Cerebellar nuclear complex (tissue), 1 donor: Measurements from ENCODE around the gene TMTC2.
A peak's percentile ranks its signal among the peaks of the same experiment; 100 is the strongest.
"Not testable (repeated sequence)": the region's sequence is repeated elsewhere in the genome, so short reads cannot be mapped to it uniquely, and the experiment has no call there.

Experiments used
- DNase-seq, 2 experiments: peaks; one replicate each; lab custom pipeline; 2025; lab: John Stamatoyannopoulos, UW

TMTC2 gene

DNA sequence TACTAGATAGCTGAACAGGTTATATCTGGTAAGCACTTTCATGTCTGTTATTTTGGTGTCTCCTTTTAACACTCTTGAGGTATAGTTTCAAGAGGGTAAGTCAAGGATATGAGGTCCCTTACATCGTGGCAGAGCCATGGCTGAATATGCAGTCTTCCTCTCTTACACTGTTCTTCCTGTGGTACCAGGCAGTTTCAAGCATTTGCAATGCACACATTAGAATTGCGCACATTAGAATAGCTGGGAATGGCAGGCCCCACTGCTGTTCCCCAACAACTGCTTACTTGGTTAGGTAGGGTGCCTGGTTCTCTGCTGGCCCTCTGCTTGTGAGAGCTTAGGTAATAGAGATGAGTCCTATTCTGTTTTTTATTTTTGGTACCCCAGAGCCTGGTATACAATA, 41.2 kb downstream of the TMTC2 start:
- no peak for DNase-seq

GRCh38 chr12:82728710-82729109, 42.0 kb downstream of the TMTC2 start:
- DNase-seq, result no peak

DNA sequence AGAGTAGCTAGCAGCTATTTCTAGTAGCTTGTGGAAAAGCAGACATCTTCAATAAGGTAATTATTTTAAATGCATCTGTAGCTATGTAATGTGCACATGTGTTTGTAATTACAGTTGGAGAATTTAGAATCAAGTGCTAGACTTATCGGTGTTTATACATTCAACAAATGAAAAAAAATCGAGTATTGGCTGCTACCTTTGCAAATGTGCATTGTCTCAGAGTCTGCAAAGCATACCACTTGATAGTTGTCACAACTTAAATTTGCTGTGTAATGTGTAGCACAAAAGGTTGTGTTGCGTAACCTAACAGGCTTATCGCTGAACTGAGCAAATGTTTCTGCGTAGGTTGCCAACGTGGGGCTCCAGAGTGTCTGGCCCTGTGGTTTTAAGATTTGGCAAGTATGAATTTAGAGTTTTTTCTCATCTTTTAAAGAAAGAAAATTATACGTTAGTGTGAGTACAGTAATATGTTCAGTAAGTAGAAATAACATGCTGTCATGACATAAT, 44.3 kb downstream of the TMTC2 start:
- no peak for DNase-seq

DNA sequence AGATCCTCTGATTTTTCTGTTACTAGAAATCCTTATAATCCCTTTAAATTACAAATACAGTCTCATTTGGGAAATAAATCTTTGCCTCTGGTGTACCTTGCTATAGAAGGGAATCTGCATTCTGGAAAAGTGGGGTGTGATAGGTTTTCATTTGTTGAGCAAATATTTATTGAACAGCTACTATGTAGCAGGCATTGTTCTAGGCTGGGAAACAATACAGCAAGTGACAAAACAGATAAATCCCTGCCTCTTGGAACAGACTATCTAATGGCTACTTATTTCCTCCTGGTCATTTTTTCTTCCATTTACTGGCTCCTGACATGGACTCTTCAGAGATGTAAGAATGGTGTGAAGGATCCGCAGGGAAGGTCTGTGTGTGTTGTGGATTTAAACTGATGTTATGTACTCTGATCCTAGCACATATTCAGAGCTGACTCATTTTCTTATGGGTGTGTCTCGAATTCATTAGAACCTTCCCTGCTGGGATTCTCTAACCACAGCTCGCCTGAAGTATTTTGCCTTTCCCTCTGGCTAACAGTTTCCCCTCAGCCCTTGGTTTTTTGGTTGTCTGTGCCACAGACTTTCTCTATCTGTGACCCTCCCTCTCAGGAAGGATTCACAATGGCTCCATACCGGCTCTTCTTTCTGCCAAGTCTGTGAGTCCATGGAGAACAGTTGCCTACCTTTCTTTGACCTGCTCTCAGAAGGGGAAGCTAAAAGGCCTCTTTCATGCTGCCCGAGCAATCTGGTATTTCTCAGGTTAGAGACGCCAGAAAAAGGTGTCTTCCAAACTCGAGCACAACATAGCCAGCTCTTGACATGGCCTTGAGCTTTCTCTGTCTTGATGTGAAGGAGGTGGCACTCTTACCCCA, 53.7 kb downstream of the TMTC2 start:
- no peak for DNase-seq

- DNase-seq, result no peak
Measured at GRCh38 chr12:82745063-82745674, 58.5 kb downstream of the TMTC2 start.

GRCh38 chr12:82745807-82746206, 59.1 kb downstream of the TMTC2 start:
- no peak for DNase-seq

GRCh38 chr12:82746668-82747067, 60.0 kb downstream of the TMTC2 start:
- DNase-seq, result no peak

DNA sequence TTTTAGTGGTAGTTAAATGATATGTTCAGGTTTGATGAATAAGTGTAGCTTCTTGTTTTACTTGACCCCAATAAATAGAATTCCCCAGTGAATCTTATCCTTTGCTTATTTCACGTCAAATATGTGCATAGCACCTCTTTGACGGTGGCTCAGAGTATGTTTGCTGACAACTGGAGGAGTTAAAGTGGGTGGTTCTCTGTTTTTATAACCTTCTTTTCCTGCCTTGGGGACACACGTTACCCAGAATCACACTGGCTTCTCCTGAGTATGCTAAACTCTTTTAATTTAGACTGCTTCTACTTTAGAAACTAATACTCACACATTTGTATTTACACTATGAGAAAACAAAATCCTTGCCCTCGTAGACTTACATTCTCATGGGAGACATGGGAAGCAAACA, 62.3 kb downstream of the TMTC2 start:
- DNase-seq, result no peak

GRCh38 chr12:82754856-82755255, 68.2 kb downstream of the TMTC2 start:
- no peak for DNase-seq

DNA sequence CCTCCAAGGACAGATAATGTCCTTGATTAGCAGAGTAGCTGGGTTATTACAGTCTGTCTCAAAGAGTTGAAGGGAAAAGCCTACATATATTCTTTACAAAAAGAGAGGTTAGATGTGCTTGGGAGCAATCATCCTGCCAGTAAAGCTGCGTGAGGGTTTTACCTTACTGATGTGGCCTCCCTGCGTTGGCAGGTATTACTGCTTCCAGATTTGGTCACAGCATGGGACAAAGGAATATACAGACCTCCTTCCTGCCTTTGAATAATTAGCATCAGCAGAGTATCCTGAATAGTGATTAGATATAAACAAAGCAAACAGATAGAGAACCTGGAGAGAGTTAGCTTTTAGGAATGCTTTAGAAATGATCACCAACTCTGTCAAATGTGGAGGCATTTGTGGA, 69.6 kb downstream of the TMTC2 start:
- DNase-seq, result peak; percentile 42 to 95

GRCh38 chr12:82757059-82757458, 70.4 kb downstream of the TMTC2 start:
- DNase-seq, result no peak

DNA sequence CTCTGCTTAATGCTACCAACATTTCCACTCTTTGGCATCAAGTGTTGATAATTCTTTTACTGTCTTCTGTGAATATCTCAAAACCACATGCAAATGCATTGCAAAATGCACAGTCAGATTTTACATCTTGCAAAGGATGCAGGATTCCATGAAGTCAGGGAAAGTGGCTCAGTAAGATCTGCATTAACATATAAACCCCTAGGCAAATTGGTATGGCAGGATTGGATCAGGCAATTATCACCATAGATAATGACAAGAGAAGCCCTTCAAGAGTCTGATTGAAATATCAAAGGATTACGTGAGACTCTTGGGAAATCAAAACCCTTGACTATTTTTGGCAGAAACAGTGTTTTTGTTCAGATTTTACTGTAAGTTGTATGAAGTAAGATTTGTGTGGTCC, 71.0 kb downstream of the TMTC2 start:
- no peak for DNase-seq

- DNase-seq, result no peak
Measured at GRCh38 chr12:82758749-82759330, 72.1 kb downstream of the TMTC2 start.

DNA sequence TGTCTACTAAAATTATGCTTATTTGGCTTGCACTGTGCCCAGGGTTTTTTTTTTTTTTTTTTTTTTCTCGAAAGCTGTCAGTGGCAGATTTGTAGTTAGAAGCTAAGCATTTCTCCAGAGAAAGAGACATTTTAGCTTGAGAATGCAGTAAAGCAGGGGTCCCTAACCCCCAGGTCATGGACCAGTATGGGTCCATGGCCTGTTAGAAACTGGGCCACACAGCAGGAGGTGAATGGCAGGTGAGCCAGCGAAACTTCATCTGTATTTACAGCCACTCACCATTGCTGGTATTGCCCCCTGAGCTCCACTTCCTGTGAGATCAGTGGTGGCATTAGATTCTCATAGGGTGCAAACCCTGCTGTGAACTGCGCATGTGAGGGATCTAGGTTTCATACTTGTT, 73.7 kb downstream of the TMTC2 start:
- no peak for DNase-seq

DNA sequence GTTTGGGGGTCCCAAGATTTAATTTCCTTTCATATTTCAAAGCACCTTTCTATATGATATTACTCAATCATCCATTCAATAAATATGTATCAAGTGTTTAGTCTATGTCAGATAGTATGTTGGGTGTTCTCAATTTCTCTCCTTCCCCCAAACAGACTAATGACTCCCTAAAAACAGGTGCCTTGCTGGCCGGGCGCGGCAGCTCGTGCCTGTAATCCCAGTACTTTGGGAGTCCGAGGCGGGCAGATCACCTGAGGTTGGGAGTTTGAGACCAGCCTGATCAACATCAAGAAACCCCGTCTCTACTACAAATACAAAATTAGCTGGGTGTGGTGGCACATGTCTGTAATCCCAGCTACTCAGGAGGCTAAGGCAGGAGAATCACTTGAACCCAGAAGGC, 78.5 kb downstream of the TMTC2 start:
- not testable (repeated sequence) for DNase-seq

DNA sequence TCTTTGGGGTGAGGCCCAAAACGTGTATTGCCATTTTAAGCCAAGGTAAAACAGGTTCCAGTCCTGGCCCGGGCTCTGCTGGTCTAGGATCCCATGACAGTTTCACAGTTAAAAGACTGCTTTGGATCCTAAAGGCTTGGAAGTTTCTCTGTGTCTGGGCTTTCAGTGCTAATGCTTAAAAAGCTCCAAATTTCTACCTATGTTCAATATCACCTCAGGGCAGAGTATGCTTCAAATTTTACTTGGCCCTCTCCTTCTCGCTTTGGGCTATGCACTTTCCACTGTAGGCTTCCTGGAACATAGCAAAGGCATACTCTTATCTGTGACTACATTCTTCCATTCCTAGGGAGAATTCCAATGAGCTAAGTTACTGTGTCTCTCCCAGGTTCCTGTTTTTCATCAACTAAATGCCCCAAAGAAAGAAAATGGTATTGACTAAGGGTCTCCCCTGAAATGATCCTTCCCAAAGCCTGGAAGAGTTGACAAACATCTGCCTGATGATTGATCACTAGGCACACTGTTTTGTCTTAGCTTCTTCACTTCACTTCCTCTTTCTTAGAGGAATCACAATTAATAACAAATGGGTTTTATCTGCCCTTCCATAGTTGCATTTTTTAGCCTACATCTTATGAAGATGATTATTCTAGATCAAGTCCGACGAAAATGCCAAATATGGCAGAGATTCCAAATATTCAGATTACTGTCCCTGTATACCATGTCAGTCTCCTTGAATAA, 79.4 kb downstream of the TMTC2 start:
- no peak for DNase-seq

DNA sequence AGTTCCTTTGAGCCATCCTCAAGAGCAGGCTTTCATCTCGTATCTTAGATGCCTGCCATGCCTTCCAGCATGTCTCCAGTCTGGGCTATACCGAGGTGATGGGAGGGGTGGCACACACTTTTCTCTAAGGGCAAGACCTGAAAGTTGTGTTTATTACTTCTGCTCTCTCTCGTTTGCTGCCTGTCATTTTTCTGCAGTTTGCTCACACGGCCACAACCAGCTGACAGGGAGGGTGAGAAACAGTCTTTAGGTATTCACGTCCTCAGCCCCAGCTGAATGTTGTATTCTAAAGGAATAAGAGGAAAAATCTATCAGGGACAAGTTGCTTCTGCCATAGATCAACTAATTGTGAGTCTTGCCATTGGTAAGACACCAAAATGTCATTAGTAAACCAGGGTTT, 88.0 kb downstream of the TMTC2 start:
- DNase-seq, result no peak

DNA sequence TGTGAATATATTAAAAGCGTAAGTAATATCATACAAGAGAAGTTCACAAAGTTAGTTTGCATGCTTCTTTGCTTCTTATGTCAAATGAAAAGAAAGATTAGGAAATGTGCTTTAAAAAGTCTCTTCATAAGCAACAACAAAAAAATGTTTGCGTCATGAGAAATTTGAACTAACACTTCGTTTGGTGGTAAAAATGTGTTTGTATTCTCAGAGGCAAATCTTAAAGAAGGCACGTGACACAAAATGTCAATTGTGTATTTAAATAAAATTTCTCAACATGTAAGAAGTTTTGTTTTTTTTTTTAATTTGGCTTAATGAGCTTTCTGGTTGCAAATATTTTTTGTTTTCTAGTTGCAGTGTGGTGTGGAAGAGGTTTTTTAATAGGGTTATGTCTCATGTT, 93.8 kb downstream of the TMTC2 start:
- DNase-seq, result no peak

GRCh38 chr12:82781309-82781997, 94.7 kb downstream of the TMTC2 start:
- DNase-seq, result no peak

DNA sequence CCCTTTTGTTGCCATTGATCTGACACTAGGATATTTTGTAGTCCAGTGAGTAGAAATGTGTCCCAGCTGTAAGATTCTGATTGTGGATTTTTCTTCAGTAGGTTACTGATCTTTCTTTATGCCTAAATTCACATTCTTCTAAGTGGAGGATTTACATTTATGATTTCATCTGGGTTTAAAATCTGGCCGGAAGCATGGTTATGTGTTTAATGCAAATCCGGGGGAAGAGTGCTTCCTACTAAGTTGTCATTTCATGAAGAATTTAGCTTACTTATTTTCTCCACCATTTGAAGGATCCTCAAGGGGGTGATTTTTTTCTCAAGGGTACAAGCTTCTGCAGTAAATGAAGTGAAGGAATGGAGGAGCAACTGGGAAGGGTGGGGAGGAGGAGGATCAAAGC, 96.7 kb downstream of the TMTC2 start:
- no peak for DNase-seq

GRCh38 chr12:82787016-82787415, 100.3 kb downstream of the TMTC2 start:
- no peak for DNase-seq

- DNase-seq, result no peak
Measured at GRCh38 chr12:82788594-82788993, 101.9 kb downstream of the TMTC2 start.
